Gastrocnemius medialis (tissue), 4 donors: ENCODE results near the gene FNBP1L. TPM values are rescaled to one million over a fixed set of nuclear protein-coding genes. Genes with fewer than 3 reads are reported as not detected.
A peak's percentile ranks its signal among the peaks of the same experiment; 100 is the strongest.

Source experiments
- ATAC-seq, 2 donors: fragments of 150-250 bp; one replicate each; pipeline ENCODE4 v1.9.1; 2016
- DNase-seq, 2 donors: peaks; one replicate each; pipeline ENCODE4 v3.0.0-alpha.2; 2019
- H3K27ac ChIP-seq, 4 donors: fragments of 200-600 bp; sonication (generic); 1 replicate in 1 of 4; 2 replicates in 3 of 4; pipeline ENCODE4 v1.5.1; 2016 to 2018; ENCODE audit warnings: mild to moderate bottlenecking in 2 of 4, moderate library complexity in 1 of 4
- H3K27me3 ChIP-seq, 3 donors: fragments of 200-600 bp; sonication (generic) in 2 of 3; 1 replicate in 1 of 3; 2 replicates in 2 of 3; pipeline versions ENCODE4 v1.5.1 to v1.6.0; 2016 to 2019; ENCODE audit warnings: mild to moderate bottlenecking in 1 of 3, moderate library complexity in 1 of 3
- H3K36me3 ChIP-seq, 2 donors: fragments of 200-600 bp; sonication (generic) in 1 of 2; one replicate each; pipeline ENCODE4 v1.5.1; 2017 to 2018
- H3K4me1 ChIP-seq, 2 donors: fragments of 200-600 bp; sonication (generic) in 1 of 2; one replicate each; pipeline ENCODE4 v1.5.1; 2016 to 2017; ENCODE audit warnings: mild to moderate bottlenecking in 2 of 2
- H3K4me3 ChIP-seq, 4 donors: fragments of 200-600 bp; sonication (generic) in 3 of 4; 1 replicate in 1 of 4; 2 replicates in 3 of 4; pipeline ENCODE4 v1.5.1; 2016 to 2019; ENCODE audit warnings: mild to moderate bottlenecking in 2 of 4
- H3K9me3 ChIP-seq, 3 donors: fragments of 200-600 bp; sonication (generic) in 2 of 3; 1 replicate in 1 of 3; 2 replicates in 2 of 3; pipeline ENCODE4 v1.5.1; 2016 to 2019
- CTCF ChIP-seq, 5 experiments: fragments of 450-650 bp in 3 of 5; fragments of 200-600 bp in 2 of 5; sonication (generic) in 2 of 5; IDR thresholded peaks in 4 of 5; conservative IDR thresholded peaks in 1 of 5; 1 replicate in 4 of 5; 2 replicates in 1 of 5; pipeline ENCODE4 v1.5.1; 2016 to 2019; ENCODE audit warnings: antibody characterized with exemption in 5 of 5, mild to moderate bottlenecking in 3 of 5, moderate library complexity in 3 of 5
- POLR2A ChIP-seq, 2 donors: fragments of 450-650 bp; IDR thresholded peaks; one replicate each; pipeline ENCODE4 v1.6.1; 2017; ENCODE audit warnings: antibody characterized with exemption in 2 of 2, mild to moderate bottlenecking in 2 of 2, moderate library complexity in 2 of 2
- in situ Hi-C, 4 donors: fragments of 200-750 bp; cut with MboI; loops; one replicate each; pipeline versions ENCODE4 v1.15.0 to v1.8.0; 2017; ENCODE audit warnings: low sequenced_read_pairs in 4 of 4
- intact Hi-C: fragments of 100-400 bp; cut with DNase I; formaldehyde crosslinking; loops from one replicate; pipeline ENCODE4 v1.15.1; 2023; ENCODE audit warnings: low total_unique reads
- total RNA-seq, 4 donors: library from RNA; depleted of rRNA; stranded (reverse); fragments of >200 nt; gene quantifications; one replicate each; pipeline versions ENCODE4 v1.1.0 to v1.2.3, GENCODE V29; 2016

The FNBP1L gene
- total RNA-seq, 4 donors from 2014 or later, result 16.0 to 35.1 (median 17.4) TPM

- in situ Hi-C loops, result no loop called here
- H3K36me3 ChIP-seq, result peaks cover 0 to 23% of the 10 kb centered on the region in 2 donors
These were observed 123.8 kb downstream of the FNBP1L start for GRCh38 chr1:93571623-93572310.

GRCh38 chr1:93573940-93574469 is 126.1 kb downstream of the FNBP1L start:
- H3K9me3 ChIP-seq, result no peaks in the 10 kb centered on the region
- no peak for TF ChIP-seq CTCF (IDR thresholded peaks at IDR 0.05 in 4 of 5, conservative IDR thresholded peaks at IDR 0.05 in 1 of 5)
- TF ChIP-seq POLR2A (IDR thresholded peaks at IDR 0.05), result no peak
- DNase-seq (no peak), ATAC-seq (peak; percentile 52 to 55)
- H3K27me3 ChIP-seq, result no peaks in the 10 kb centered on the region
- H3K27ac ChIP-seq, result peak overlapping the region; percentile 74 to 94 (median 90)
- in situ Hi-C loops (no loop called here), intact Hi-C loops (no loop called here)
- peaks cover 53 to 59% of the 10 kb centered on the region in 2 donors for H3K4me1 ChIP-seq
- peaks cover 0 to 23% of the 10 kb centered on the region in 2 donors for H3K36me3 ChIP-seq
- H3K4me3 ChIP-seq, result no peak overlapping the region

More at GRCh38 chr1:93571623-93572310, 123.8 kb downstream of the FNBP1L start:
- no peak for ATAC-seq
- TF ChIP-seq POLR2A (IDR thresholded peaks at IDR 0.05), result no peak
- TF ChIP-seq CTCF (IDR thresholded peaks at IDR 0.05 in 4 of 5, conservative IDR thresholded peaks at IDR 0.05 in 1 of 5), result no peak
- DNase-seq, result no peak
- H3K9me3 ChIP-seq, result no peaks in the 10 kb centered on the region
- H3K27me3 ChIP-seq, result no peaks in the 10 kb centered on the region
- peaks cover 45% of the 10 kb centered on the region in 2 donors for H3K4me1 ChIP-seq
- intact Hi-C loops, result no loop called here
- H3K27ac ChIP-seq, result peak overlapping the region; percentile 73 to 94 (median 87)
- H3K4me3 ChIP-seq, result no peak overlapping the region

- intact Hi-C loops (no loop called here), in situ Hi-C loops (no loop called here)
- H3K4me3 ChIP-seq, result no peak overlapping the region
- H3K9me3 ChIP-seq, result no peaks in the 10 kb centered on the region
- no peak for DNase-seq
- H3K27me3 ChIP-seq, result no peaks in the 10 kb centered on the region
- peaks cover 58 to 64% of the 10 kb centered on the region in 2 donors for H3K4me1 ChIP-seq
- H3K36me3 ChIP-seq, result peaks cover 0 to 23% of the 10 kb centered on the region in 2 donors
- ATAC-seq, result no peak
- no peak for TF ChIP-seq POLR2A (IDR thresholded peaks at IDR 0.05)
- no peak for TF ChIP-seq CTCF (IDR thresholded peaks at IDR 0.05 in 4 of 5, conservative IDR thresholded peaks at IDR 0.05 in 1 of 5)
- H3K27ac ChIP-seq, result peak overlapping the region; percentile 74 to 94 (median 90)
These were observed 126.6 kb downstream of the FNBP1L start for GRCh38 chr1:93574511-93574910.

DNA sequence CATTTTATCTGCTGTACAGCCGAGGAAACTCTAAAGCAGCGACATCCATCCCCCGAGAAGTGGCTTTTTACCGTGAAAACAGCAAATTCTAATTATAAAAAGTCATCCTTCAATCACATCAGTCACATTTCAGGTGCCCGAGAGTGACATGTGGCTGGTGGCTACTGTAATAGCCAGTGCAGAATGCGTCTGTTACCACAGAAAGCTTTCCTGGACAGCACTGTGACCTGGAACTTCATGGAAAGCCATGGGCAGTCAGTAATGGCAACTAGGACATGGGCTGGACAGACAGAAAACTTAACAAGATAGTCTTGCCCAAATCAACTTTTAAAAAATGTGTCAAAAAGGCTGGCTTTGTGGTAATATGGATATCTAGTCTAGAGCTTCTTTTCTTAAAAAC is 127.1 kb downstream of the FNBP1L start:
- Histone ChIP-seq H3K9me3 (no peaks in the 10 kb centered on the region), H3K4me3 (no peak overlapping the region), H3K4me1 (peaks cover 63 to 69% of the 10 kb centered on the region in 2 donors), H3K27ac (peak overlapping the region; percentile 74 to 94 (median 90)), H3K27me3 (no peaks in the 10 kb centered on the region), H3K36me3 (peaks cover 0 to 23% of the 10 kb centered on the region in 2 donors)
- intact Hi-C loops, result no loop called here
- DNase-seq (no peak), ATAC-seq (peak; percentile 50 to 55)
- in situ Hi-C loops, result no loop called here
- TF ChIP-seq CTCF (IDR thresholded peaks at IDR 0.05 in 4 of 5, conservative IDR thresholded peaks at IDR 0.05 in 1 of 5) (no peak), POLR2A (IDR thresholded peaks at IDR 0.05) (no peak)
